WERI-Rb-1 (cell line): Measurements from ENCODE around the gene CLDN22.

ENCODE experiments used
- DNase-seq: peaks from one replicate; pipeline ENCODE4 v3.0.0-alpha.2; 2020
- H3K27ac ChIP-seq: fragments of 250-450 bp; sonication (Bioruptor Pico); 2 replicates; pipeline ENCODE4 v1.5.1; 2020; ENCODE audit warnings: mild to moderate bottlenecking, moderate library complexity
- H3K27me3 ChIP-seq: fragments of 250-450 bp; sonication (Bioruptor Pico); 2 replicates; pipeline ENCODE4 v1.5.1; 2021; ENCODE audit warnings: mild to moderate bottlenecking, low read depth, moderate library complexity; ENCODE audit not compliant: insufficient read depth, severe bottlenecking
- H3K36me3 ChIP-seq: fragments of 250-450 bp; sonication (Bioruptor Pico); 2 replicates; pipeline ENCODE4 v1.5.1; 2020; ENCODE audit warnings: mild to moderate bottlenecking, moderate library complexity
- H3K4me3 ChIP-seq: 2 replicates; pipeline ENCODE4 v1.5.1; 2011; ENCODE audit warnings: low read depth, mild to moderate bottlenecking, control low read depth, low read length
- H3K9me3 ChIP-seq: fragments of 250-450 bp; sonication (Bioruptor Pico); 2 replicates; pipeline ENCODE4 v1.5.1; 2021; ENCODE audit warnings: mild to moderate bottlenecking, moderate library complexity; ENCODE audit not compliant: severe bottlenecking
- CTCF ChIP-seq: IDR thresholded peaks from 2 replicates; pipeline ENCODE4 v1.5.1; 2011; ENCODE audit warnings: low read depth, mild to moderate bottlenecking, control low read depth, inconsistent platforms, low read length

The CLDN22 gene

GRCh38 chr4:183286590-183287308 is 33.3 kb downstream of the CLDN22 start:
- Histone ChIP-seq H3K36me3 (peaks cover 6% of the 10 kb centered on the region; the same call in 1 of the 2 replicates), H3K27me3 (no peaks in the 10 kb centered on the region), H3K9me3 (no peaks in the 10 kb centered on the region), H3K4me3 (no peak overlapping the region), H3K27ac (no peak overlapping the region)
- DNase-seq, result no peak
- no peak for TF ChIP-seq CTCF

- TF ChIP-seq CTCF, result no peak
- no peak for DNase-seq
- H3K27me3 ChIP-seq, result no peaks in the 10 kb centered on the region
- H3K4me3 ChIP-seq, result no peak overlapping the region
- no peak overlapping the region for H3K27ac ChIP-seq
- H3K9me3 ChIP-seq, result no peaks in the 10 kb centered on the region
- peaks cover 6% of the 10 kb centered on the region; the same call in 1 of the 2 replicates for H3K36me3 ChIP-seq
Observed at GRCh38 chr4:183285886-183286285, 34.2 kb downstream of the CLDN22 start.

GRCh38 chr4:183284965-183285364 is 35.1 kb downstream of the CLDN22 start:
- no peak for TF ChIP-seq CTCF
- Histone ChIP-seq H3K27me3 (no peaks in the 10 kb centered on the region), H3K9me3 (no peaks in the 10 kb centered on the region), H3K27ac (no peak overlapping the region), H3K36me3 (peaks cover 6% of the 10 kb centered on the region; the same call in 1 of the 2 replicates), H3K4me3 (no peak overlapping the region)
- no peak for DNase-seq

GRCh38 chr4:183284258-183284785 is 35.8 kb downstream of the CLDN22 start:
- H3K27ac ChIP-seq, result no peak overlapping the region
- DNase-seq, result no peak
- H3K4me3 ChIP-seq, result no peak overlapping the region
- H3K36me3 ChIP-seq, result peaks cover 6% of the 10 kb centered on the region; the same call in 1 of the 2 replicates
- no peak for TF ChIP-seq CTCF
- H3K9me3 ChIP-seq, result no peaks in the 10 kb centered on the region
- H3K27me3 ChIP-seq, result no peaks in the 10 kb centered on the region

- no peak for TF ChIP-seq CTCF
- no peak overlapping the region for H3K4me3 ChIP-seq
- peaks cover 2% of the 10 kb centered on the region for H3K9me3 ChIP-seq
- H3K36me3 ChIP-seq, result no peaks in the 10 kb centered on the region
- no peaks in the 10 kb centered on the region for H3K27me3 ChIP-seq
- H3K27ac ChIP-seq, result no peak overlapping the region
- DNase-seq, result no peak
Observed at GRCh38 chr4:183276106-183276505, 44.0 kb downstream of the CLDN22 start.
